GM23338 (cell line): ENCODE results near the gene FBXW11. TPM values are rescaled to one million over a fixed set of nuclear protein-coding genes. Genes with fewer than 3 reads are reported as not detected.

Source experiments
- ATAC-seq: fragments of 200-7000 bp; cut with Tn5 transposase; 3 replicates; pipeline ENCODE4 v1.9.1; 2020
- DNase-seq: peaks from one replicate; pipeline ENCODE4 v3.0.0-alpha.2; 2015; ENCODE audit warnings: low spot score
- H2AFZ ChIP-seq: fragments of 200-600 bp; sonication (generic); 2 replicates; pipeline ENCODE4 v1.8.0; 2016; ENCODE audit warnings: antibody characterized with exemption, mild to moderate bottlenecking, moderate library complexity
- H3F3A ChIP-seq: fragments of 200-600 bp; sonication (generic); replicated peaks from 2 replicates; pipeline ENCODE4 v1.8.0; 2017; ENCODE audit warnings: antibody characterized with exemption, mixed run types, low read depth
- H3K27ac ChIP-seq: fragments of 200-600 bp; sonication (generic); 2 replicates; pipeline ENCODE4 v1.6.1; 2016; ENCODE audit warnings: low read depth
- H3K27me3 ChIP-seq: fragments of 200-600 bp; sonication (generic); 2 replicates; pipeline ENCODE4 v1.8.0; 2016; ENCODE audit warnings: mild to moderate bottlenecking, mixed run types, moderate library complexity; ENCODE audit not compliant: insufficient read depth
- H3K36me3 ChIP-seq: fragments of 200-600 bp; sonication (generic); 2 replicates; pipeline ENCODE4 v1.8.0; 2016; ENCODE audit warnings: mild to moderate bottlenecking; ENCODE audit not compliant: insufficient read depth
- H3K4me1 ChIP-seq: fragments of 200-600 bp; sonication (generic); 2 replicates; pipeline ENCODE4 v1.8.0; 2016; ENCODE audit warnings: mild to moderate bottlenecking, moderate library complexity; ENCODE audit not compliant: insufficient read depth
- H3K4me2 ChIP-seq: fragments of 200-600 bp; sonication (generic); 2 replicates; pipeline ENCODE4 v1.7.1; 2017; ENCODE audit warnings: mixed run types
- H3K4me3 ChIP-seq: fragments of 200-600 bp; sonication (generic); 2 replicates; pipeline ENCODE4 v1.6.1; 2016; ENCODE audit warnings: mixed run types
- H3K79me2 ChIP-seq: fragments of 200-600 bp; sonication (generic); replicated peaks from 2 replicates; pipeline ENCODE4 v1.8.0; 2017; ENCODE audit warnings: mild to moderate bottlenecking; ENCODE audit not compliant: insufficient read depth
- H3K9me2 ChIP-seq: fragments of 200-600 bp; sonication (generic); 2 replicates; pipeline ENCODE4 v1.8.0; 2017; ENCODE audit not compliant: insufficient read depth
- H4K20me1 ChIP-seq: fragments of 200-600 bp; sonication (generic); replicated peaks from 2 replicates; pipeline ENCODE4 v1.8.0; 2017; ENCODE audit warnings: mild to moderate bottlenecking; ENCODE audit not compliant: insufficient read depth
- H3K27ac Mint-ChIP-seq: 2 replicates; pipeline ENCODE4 v1.8.0; 2020; ENCODE audit warnings: inconsistent platforms, mild to moderate bottlenecking, moderate library complexity, mixed read lengths
- H3K27me3 Mint-ChIP-seq: 3 replicates; pipeline ENCODE4 v1.8.0; 2022; ENCODE audit warnings: low read depth, mild to moderate bottlenecking, moderate library complexity, mixed read lengths, inconsistent platforms; ENCODE audit not compliant: insufficient read depth, poor library complexity
- H3K36me3 Mint-ChIP-seq: 3 replicates; pipeline ENCODE4 v1.8.0; 2021; ENCODE audit warnings: low read depth, mild to moderate bottlenecking, inconsistent platforms, moderate library complexity, mixed read lengths
- H3K4me1 Mint-ChIP-seq: 3 replicates; pipeline ENCODE4 v1.8.0; 2020; ENCODE audit warnings: mild to moderate bottlenecking, inconsistent platforms, mixed read lengths
- H3K4me3 Mint-ChIP-seq: 3 replicates; pipeline ENCODE4 v1.8.0; 2021; ENCODE audit warnings: moderate library complexity, mild to moderate bottlenecking, inconsistent platforms, mixed read lengths
- H3K9me3 Mint-ChIP-seq: 3 replicates; pipeline ENCODE4 v1.8.0; 2020; ENCODE audit warnings: moderate library complexity, mild to moderate bottlenecking, inconsistent platforms, mixed read lengths
- CREB1 ChIP-seq: fragments of 250-450 bp; sonication (Bioruptor Pico); IDR thresholded peaks from 2 replicates; pipeline ENCODE4 v1.5.0; 2020; ENCODE audit warnings: low read depth, mild to moderate bottlenecking, moderate library complexity
- CTCF ChIP-seq, 2 experiments: fragments of 200-600 bp in 1 of 2; sonication (generic) in 1 of 2; conservative IDR thresholded peaks; 2 replicates each; pipeline versions ENCODE4 v1.5.1 to v1.6.1; 2016 to 2017; ENCODE audit warnings: antibody characterized with exemption in 2 of 2, low read depth in 2 of 2, mild to moderate bottlenecking in 2 of 2, moderate library complexity in 1 of 2
- ETS1 ChIP-seq: IDR thresholded peaks from 2 replicates; pipeline ENCODE4 v1.6.1; 2016; ENCODE audit warnings: antibody characterized with exemption
- JUNB ChIP-seq: IDR thresholded peaks from one replicate; pipeline ENCODE4 v1.6.1; 2016; ENCODE audit warnings: antibody characterized with exemption; ENCODE audit not compliant: unreplicated experiment
- POLR2AphosphoS5 ChIP-seq: IDR thresholded peaks from 2 replicates; pipeline ENCODE4 v1.6.1; 2016; ENCODE audit warnings: antibody characterized with exemption, low read depth
- REST ChIP-seq: IDR thresholded peaks from one replicate; pipeline ENCODE4 v1.6.1; 2018; ENCODE audit warnings: antibody characterized with exemption; ENCODE audit not compliant: unreplicated experiment
- ZNF331 ChIP-seq: fragments of 250-450 bp; sonication (Bioruptor Pico); IDR thresholded peaks from 2 replicates; pipeline ENCODE4 v1.5.0; 2020; ENCODE audit warnings: low read depth, mild to moderate bottlenecking, moderate library complexity
- polyA plus RNA-seq: library from polyadenylated mRNA; unstranded; fragments of >200 nt; fragmentation: Nextera tagmentation; extraction: Ambion mirVana; gene quantifications from 2 replicates; pipeline ENCODE4 v1.2.1, GENCODE V29; 2016
- total RNA-seq: library from RNA; depleted of rRNA; stranded (reverse); fragments of >200 nt; shearing (Covaris generic); gene quantifications from 2 replicates; pipeline ENCODE4 v1.2.3, GENCODE V29; 2014

FBXW11 gene
- total and polyA plus RNA-seq, 2 experiments from 2014 or later = 45.0 to 88.0 TPM

- TF ChIP-seq ETS1 (no peak), CTCF (conservative IDR thresholded peaks at IDR 0.05; ENCODE audit: low read depth in 2 of 2) (no peak), POLR2AphosphoS5 (no peak), CREB1 (no peak)
Observed at GRCh38 chr5:171961117-171961516, 45.3 kb downstream of the FBXW11 start (continued).

- no peak overlapping the region for H3K4me3 ChIP-seq
- no peaks in the 10 kb centered on the region for H3K36me3 ChIP-seq
- no peak for DNase-seq
- Mint-ChIP-seq H3K27me3 (peaks cover 3% of the 10 kb centered on the region), H3K36me3 (no peaks in the 10 kb centered on the region; the same call in 2 of the 3 replicates), H3K4me1 (peaks cover 62% of the 10 kb centered on the region), H3K9me3 (no peaks in the 10 kb centered on the region), H3K4me3 (no peak overlapping the region), H3K27ac (peak overlapping the region; percentile 28; the same call in 1 of the 2 replicates)
- H3K9me2 ChIP-seq = no peaks in the 10 kb centered on the region
- peaks cover 100% of the 10 kb centered on the region for H3K79me2 ChIP-seq
- TF ChIP-seq CTCF (conservative IDR thresholded peaks at IDR 0.05; ENCODE audit: low read depth in 2 of 2) (no peak), ZNF331 (no peak), ETS1 (no peak), JUNB (no peak), REST (no peak), POLR2AphosphoS5 (no peak)
- H2AFZ ChIP-seq = no peak overlapping the region
- peaks cover 54% of the 10 kb centered on the region for H3K4me1 ChIP-seq
- peak; percentile 28 for ATAC-seq
- peak overlapping the region; percentile 37; the same call in 1 of the 2 replicates for H3K27ac ChIP-seq
- H3F3A ChIP-seq = no peaks in the 10 kb centered on the region
- H3K4me2 ChIP-seq = peak overlapping the region; percentile 40; the same call in 1 of the 2 replicates
- H4K20me1 ChIP-seq = peaks cover 60% of the 10 kb centered on the region
- H3K27me3 ChIP-seq = no peaks in the 10 kb centered on the region
Observed at GRCh38 chr5:171957591-171958251, 48.7 kb downstream of the FBXW11 start.
